ENCODE measurements around the gene ACP4. TPM values are rescaled to one million over a fixed set of nuclear protein-coding genes. Genes with fewer than 3 reads are reported as not detected.
"Not testable (repeated sequence)": the region's sequence is repeated elsewhere in the genome, so short reads cannot be mapped to it uniquely, and the experiment has no call there.

ACP4 gene, protein sequence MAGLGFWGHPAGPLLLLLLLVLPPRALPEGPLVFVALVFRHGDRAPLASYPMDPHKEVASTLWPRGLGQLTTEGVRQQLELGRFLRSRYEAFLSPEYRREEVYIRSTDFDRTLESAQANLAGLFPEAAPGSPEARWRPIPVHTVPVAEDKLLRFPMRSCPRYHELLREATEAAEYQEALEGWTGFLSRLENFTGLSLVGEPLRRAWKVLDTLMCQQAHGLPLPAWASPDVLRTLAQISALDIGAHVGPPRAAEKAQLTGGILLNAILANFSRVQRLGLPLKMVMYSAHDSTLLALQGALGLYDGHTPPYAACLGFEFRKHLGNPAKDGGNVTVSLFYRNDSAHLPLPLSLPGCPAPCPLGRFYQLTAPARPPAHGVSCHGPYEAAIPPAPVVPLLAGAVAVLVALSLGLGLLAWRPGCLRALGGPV
- total RNA-seq (2014; rRNA removed; shearing (Covaris generic)), result not detected in 2 replicates

GRCh38 chr19:50790396-50790795 is at the start of gene ACP4:
Gene ACP4, plus strand, starts transcription at chr19:50790415. Its CDS starts 0 bp downstream, at chr19:50790415.
- DNase-seq (ENCODE audit: low read depth), result no peak

DNA sequence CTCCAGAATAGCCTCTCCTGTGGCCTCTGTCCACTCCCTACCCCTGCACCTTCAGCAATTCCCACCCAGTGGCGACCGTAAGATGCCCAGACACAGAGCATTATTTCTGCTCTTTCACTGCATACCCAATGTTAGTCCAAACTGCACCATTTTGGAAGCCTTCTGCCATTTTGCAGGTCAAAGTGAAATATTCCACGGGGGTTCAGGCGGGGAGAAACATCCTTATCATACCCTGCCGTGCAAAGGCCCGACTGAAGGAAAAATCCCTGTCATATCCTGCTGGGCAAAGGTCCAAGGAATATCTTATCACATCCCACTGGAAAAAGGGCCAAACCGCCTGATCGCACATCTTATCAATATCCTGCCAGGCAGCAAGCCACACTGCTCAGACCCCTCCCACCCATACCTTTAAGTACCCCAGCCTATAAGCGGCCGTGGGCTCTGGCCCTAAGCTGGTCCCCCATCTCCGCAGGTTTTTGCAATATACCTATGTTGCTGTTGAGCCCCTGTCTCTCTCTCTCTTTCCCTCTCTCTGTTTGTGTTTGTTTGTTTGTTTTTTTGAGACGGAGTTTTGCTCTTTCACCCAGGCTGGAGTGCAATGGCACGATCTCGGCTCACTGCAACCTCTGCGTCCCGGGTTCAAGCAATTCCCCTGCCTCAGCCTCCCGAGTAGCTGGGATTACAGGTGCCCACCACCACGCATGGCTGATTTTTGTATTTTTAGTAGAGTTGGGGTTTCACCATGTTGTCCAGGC is 48.9 kb upstream of the ACP4 start:
- DNase-seq (ENCODE audit: low read depth), result no peak

DNA sequence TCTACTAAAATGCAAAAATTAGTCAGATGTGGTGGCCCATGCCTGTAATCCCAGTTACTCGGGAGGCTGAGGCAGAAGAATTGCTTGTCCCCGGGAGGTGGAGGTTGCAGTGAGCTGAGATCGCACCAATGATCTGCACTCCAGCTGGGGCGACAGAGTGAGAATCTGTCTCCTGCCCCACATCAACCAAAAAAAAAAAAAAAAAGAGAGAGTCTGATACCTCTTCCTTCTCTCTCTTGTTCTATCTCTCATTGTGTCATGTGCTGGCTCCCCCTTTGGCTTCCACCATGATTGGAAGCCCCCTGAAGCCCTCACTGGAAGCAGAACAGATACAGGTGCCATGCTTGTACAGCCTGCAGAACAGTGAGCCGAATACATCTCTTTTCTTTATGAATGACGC is 46.7 kb upstream of the ACP4 start:
- no peak for DNase-seq (ENCODE audit: low read depth)

DNA sequence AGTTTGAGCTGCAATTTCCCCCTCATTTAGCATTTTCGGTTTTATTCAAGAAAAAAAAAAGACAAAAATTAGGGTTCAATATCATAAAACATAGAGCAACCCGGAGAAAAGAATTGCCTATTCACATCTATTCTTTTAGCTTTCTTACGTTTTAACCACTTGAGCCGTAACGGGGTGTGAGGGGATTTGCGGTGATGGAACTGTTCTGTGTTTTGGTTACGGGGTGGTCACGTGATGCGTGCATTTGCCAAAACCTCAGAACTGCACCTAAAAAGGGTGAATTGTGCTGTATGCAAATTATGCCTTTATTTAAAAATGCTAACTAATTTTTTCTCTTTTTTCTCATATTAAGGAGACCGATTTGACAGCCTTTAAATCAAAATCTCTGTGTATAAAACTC is 45.0 kb upstream of the ACP4 start:
- no peak for DNase-seq (ENCODE audit: low read depth)

DNA sequence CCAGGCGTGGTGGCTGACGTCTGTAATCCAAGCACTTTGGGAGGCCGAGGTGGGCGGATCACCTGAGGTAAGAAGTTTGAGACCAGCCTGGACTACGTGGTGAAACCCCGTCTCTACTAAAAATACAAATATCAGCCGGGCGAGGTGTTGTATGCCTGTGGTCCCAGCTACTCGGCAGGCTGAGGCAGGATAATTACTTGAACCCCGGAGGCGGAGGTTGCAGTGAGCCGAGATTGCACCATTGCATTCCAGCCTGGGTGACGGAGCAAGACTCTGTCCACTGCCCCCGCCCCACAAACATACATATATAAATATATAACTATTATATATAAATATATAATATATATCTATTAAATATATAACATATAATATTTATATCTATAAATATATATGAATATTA is 43.1 kb upstream of the ACP4 start:
- not testable (repeated sequence) for DNase-seq (ENCODE audit: low read depth)

GRCh38 chr19:50749490-50749889 is 40.7 kb upstream of the ACP4 start:
- DNase-seq (ENCODE audit: low read depth), result no peak

DNA sequence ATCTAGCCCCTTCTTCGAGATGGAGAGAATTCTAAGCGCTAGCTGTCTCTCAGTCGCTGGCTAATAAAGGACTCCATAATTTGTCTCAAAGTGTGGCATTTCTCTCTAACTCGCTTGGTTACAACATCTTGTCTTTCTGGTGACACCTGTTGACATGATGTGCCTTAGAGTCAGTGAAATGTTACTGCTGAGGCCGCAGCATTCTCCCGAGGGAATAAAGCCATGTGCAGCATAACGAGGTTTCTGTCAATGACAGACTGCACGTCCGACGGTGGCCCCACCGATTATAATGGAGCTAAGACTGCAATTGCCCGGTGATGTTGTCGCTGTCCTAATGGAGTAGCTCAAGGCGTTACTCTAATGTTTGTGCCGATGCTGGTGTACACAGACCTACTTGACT is 40.2 kb upstream of the ACP4 start:
- no peak for DNase-seq (ENCODE audit: low read depth)

- DNase-seq (ENCODE audit: low read depth), result no peak
Observed at GRCh38 chr19:50753879-50754278, 36.3 kb upstream of the ACP4 start.

- not testable (repeated sequence) for DNase-seq (ENCODE audit: low read depth)
Observed at GRCh38 chr19:50756244-50756643, 34.0 kb upstream of the ACP4 start.

- not testable (repeated sequence) for DNase-seq (ENCODE audit: low read depth)
Observed at GRCh38 chr19:50757624-50758023, 32.6 kb upstream of the ACP4 start.

- DNase-seq (ENCODE audit: low read depth), result not testable (repeated sequence)
Observed at GRCh38 chr19:50759076-50759475, 31.1 kb upstream of the ACP4 start.

GRCh38 chr19:50759886-50760285 is 30.3 kb upstream of the ACP4 start:
- no peak for DNase-seq (ENCODE audit: low read depth)

- DNase-seq (ENCODE audit: low read depth), result not testable (repeated sequence)
Observed at GRCh38 chr19:50761501-50761900, 28.7 kb upstream of the ACP4 start.

- not testable (repeated sequence) for DNase-seq (ENCODE audit: low read depth)
Observed at GRCh38 chr19:50763521-50763920, 26.7 kb upstream of the ACP4 start.

GRCh38 chr19:50764409-50764808 is 25.8 kb upstream of the ACP4 start:
- DNase-seq (ENCODE audit: low read depth), result no peak

- not testable (repeated sequence) for DNase-seq (ENCODE audit: low read depth)
Observed at GRCh38 chr19:50766746-50767145, 23.5 kb upstream of the ACP4 start.

- DNase-seq (ENCODE audit: low read depth), result peak; percentile 67
Observed at GRCh38 chr19:50767263-50767662, 23.0 kb upstream of the ACP4 start.

- DNase-seq (ENCODE audit: low read depth), result no peak
Observed at GRCh38 chr19:50768277-50768676, 21.9 kb upstream of the ACP4 start.

DNA sequence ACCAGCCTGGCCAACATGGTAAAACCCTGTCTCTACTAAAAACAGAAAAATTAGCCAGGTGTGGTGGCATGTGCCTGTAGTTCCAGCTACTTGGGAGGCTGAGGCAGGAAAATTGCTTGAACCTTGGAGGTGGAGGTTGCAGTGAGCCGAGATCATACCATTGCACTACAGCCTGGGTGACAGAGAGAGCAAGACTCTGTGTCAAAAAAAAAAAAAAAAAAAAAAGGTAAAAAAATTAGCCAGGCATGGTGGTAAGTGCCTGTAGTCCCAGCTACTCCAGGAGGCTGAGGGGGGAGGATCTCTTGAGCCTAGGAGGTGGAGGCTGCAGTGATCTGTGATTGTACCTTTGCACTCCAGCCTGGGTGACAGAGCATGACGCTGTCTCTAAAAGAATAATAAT is 20.1 kb upstream of the ACP4 start, which contains the start of gene GPR32:
Gene GPR32 (plus strand): TSS at position 301 of the 400 bp plus-strand sequence. CDS start 137 bp downstream, outside the sequence.
- not testable (repeated sequence) for DNase-seq (ENCODE audit: low read depth)

DNA sequence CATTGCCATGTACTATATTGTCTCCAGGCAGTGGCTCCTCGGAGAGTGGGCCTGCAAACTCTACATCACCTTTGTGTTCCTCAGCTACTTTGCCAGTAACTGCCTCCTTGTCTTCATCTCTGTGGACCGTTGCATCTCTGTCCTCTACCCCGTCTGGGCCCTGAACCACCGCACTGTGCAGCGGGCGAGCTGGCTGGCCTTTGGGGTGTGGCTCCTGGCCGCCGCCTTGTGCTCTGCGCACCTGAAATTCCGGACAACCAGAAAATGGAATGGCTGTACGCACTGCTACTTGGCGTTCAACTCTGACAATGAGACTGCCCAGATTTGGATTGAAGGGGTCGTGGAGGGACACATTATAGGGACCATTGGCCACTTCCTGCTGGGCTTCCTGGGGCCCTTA is 19.3 kb upstream of the ACP4 start:
- no peak for DNase-seq (ENCODE audit: low read depth)

- DNase-seq (ENCODE audit: low read depth), result no peak
Observed at GRCh38 chr19:50772476-50772875, 17.7 kb upstream of the ACP4 start.

DNA sequence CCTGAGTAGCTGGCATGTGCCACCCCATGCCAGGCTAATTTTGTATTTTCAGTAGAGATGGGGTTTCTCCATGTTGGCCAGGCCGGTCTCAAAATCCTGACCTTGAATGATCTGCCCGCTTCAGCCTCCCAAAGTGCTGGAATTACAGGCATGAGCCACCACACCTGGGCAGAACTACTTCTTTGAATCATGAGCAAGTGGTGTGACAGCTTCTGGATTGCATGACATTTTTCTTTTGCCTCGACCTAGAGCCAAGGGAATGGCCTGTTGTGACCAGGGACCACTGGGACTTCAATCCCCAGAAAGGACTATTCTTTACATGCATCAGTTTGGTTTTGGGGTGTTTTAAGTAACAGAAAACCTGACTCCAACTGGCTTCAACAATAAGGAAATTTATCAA is 17.3 kb upstream of the ACP4 start:
- not testable (repeated sequence) for DNase-seq (ENCODE audit: low read depth)

- not testable (repeated sequence) for DNase-seq (ENCODE audit: low read depth)
Observed at GRCh38 chr19:50773454-50773853, 16.8 kb upstream of the ACP4 start.

Data from Daoy (cell line).